Skeletal muscle satellite cell (primary cell): ENCODE data around the gene KNDC1.
"Not testable (repeated sequence)": the region's sequence is repeated elsewhere in the genome, so short reads cannot be mapped to it uniquely, and the experiment has no call there.

ENCODE experiments used
- H3K27me3 ChIP-seq: 2 replicates; pipeline ENCODE4 v1.7.0; 2013; ENCODE audit warnings: low read length; ENCODE audit not compliant: control insufficient read depth, insufficient read depth
- H3K36me3 ChIP-seq: 2 replicates; pipeline ENCODE4 v1.7.0; 2013; ENCODE audit warnings: mild to moderate bottlenecking, control low read depth, low read length; ENCODE audit not compliant: insufficient read depth
- H3K4me1 ChIP-seq: 2 replicates; pipeline ENCODE4 v1.7.0; 2013; ENCODE audit warnings: low read length; ENCODE audit not compliant: control insufficient read depth, insufficient read depth
- H3K4me2 ChIP-seq: 2 replicates; pipeline ENCODE4 v1.7.0; 2013; ENCODE audit warnings: mild to moderate bottlenecking, low read length
- H3K4me3 ChIP-seq: 2 replicates; pipeline ENCODE4 v1.7.0; 2013; ENCODE audit warnings: low read length
- H3K9ac ChIP-seq: 2 replicates; pipeline ENCODE4 v1.7.0; 2013; ENCODE audit warnings: mild to moderate bottlenecking, low read depth, low read length, moderate library complexity
- H3K9me3 ChIP-seq: replicated peaks from 2 replicates; pipeline ENCODE4 v1.7.0; 2013; ENCODE audit warnings: mild to moderate bottlenecking, control low read depth, low read length

Gene KNDC1

GRCh38 chr10:133231946-133232574 lies 72.0 kb downstream of the KNDC1 start:
- Histone ChIP-seq H3K4me2 (no peak overlapping the region), H3K9me3 (no peaks in the 10 kb centered on the region), H3K9ac (no peak overlapping the region), H3K36me3 (no peaks in the 10 kb centered on the region), H3K4me1 (no peaks in the 10 kb centered on the region), H3K4me3 (no peak overlapping the region), H3K27me3 (peaks cover 67% of the 10 kb centered on the region)

- not testable (repeated sequence) for H3K4me1 ChIP-seq, H3K9ac ChIP-seq, H3K4me2 ChIP-seq, H3K4me3 ChIP-seq, H3K36me3 ChIP-seq, H3K9me3 ChIP-seq
- peaks cover 74% of the 10 kb centered on the region for H3K27me3 ChIP-seq
Measured at GRCh38 chr10:133234796-133235195, 74.8 kb downstream of the KNDC1 start.

DNA sequence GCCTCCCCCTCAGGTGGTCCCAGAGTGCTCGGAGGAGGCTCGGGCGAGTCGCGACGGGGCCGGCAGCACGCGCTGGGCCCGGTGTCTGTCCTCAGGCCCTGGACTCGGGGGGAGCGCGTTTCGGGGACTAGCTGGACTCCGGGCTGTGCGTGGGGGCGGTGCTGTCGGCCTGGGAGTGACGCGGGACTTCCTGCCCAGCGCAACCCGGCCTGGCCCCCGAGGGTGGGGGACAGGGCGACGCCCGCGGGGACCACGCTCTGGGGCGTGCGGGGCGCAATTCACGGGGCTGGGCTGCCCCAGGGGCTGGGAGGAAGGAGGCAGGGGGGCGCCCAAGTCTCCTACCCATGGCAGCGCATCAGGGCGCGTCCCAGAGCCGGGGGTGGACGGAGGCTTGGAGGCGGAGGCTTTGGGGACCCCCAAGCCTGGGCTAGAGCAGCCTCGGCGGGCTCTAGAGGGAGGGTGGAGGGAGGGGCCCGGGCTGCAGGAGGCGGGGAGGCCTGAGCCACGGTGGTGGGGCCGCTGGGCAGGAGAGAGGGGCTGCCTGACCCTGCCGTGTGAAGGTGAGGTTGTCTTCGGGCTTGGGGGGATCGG lies 75.3 kb downstream of the KNDC1 start:
- Histone ChIP-seq H3K27me3 (peaks cover 74% of the 10 kb centered on the region), H3K4me1 (no peaks in the 10 kb centered on the region), H3K4me3 (no peak overlapping the region)

DNA sequence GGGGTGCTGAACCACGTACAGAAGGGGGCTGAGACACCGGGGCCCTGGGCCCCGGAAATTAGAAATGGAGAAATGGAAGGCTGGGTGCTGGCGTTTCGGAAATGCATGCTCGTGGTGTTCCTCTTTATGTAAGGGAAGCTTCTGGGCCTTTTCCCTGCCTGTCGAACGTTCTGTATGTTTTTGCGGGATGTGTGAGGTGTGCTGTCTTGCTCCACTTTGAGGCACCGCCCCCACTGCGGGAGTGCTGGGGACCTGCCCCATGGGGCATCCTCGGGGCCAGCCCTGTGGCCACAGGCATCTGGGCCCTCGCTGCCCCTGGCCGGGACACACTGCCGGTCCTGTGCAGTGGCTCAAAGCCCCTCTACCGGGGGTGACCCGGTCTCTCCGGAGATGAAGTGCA lies 75.9 kb downstream of the KNDC1 start:
- Histone ChIP-seq H3K36me3 (no peaks in the 10 kb centered on the region), H3K4me3 (no peak overlapping the region), H3K9ac (no peak overlapping the region), H3K4me2 (no peak overlapping the region), H3K9me3 (no peaks in the 10 kb centered on the region), H3K4me1 (no peaks in the 10 kb centered on the region), H3K27me3 (peaks cover 77% of the 10 kb centered on the region)

More for the DNA sequence above, 75.3 kb downstream of the KNDC1 start:
- Histone ChIP-seq H3K9me3 (no peaks in the 10 kb centered on the region), H3K4me2 (no peak overlapping the region), H3K36me3 (no peaks in the 10 kb centered on the region), H3K9ac (no peak overlapping the region)

GRCh38 chr10:133236401-133237240 lies 76.6 kb downstream of the KNDC1 start:
- Histone ChIP-seq H3K4me2 (peak overlapping the region; percentile 25), H3K9me3 (no peaks in the 10 kb centered on the region), H3K27me3 (peaks cover 77% of the 10 kb centered on the region), H3K36me3 (no peaks in the 10 kb centered on the region), H3K9ac (no peak overlapping the region), H3K4me3 (no peak overlapping the region), H3K4me1 (no peaks in the 10 kb centered on the region)

DNA sequence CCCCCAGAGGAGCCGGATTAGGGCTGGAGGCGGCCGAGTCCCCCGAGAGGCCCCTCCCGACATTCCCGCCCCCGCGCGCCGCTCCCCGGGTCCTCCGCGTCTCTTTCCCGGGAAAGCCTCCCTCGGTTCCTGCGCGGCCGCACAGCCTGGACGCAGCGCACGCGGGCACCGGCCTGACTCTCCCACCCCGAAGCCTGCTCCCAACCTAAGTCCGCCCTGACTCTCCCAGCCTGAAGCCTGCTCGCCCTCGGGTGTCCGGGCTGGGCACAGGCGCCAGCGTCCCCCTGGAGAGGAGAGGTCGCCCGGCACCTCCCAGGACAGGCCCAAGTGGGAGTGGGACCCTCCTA lies 77.2 kb downstream of the KNDC1 start:
- H3K9ac ChIP-seq: no peak overlapping the region
- no peaks in the 10 kb centered on the region for H3K4me1 ChIP-seq
- no peaks in the 10 kb centered on the region for H3K36me3 ChIP-seq
- no peak overlapping the region for H3K4me3 ChIP-seq
- no peaks in the 10 kb centered on the region for H3K9me3 ChIP-seq
- no peak overlapping the region for H3K4me2 ChIP-seq
- peaks cover 77% of the 10 kb centered on the region for H3K27me3 ChIP-seq

DNA sequence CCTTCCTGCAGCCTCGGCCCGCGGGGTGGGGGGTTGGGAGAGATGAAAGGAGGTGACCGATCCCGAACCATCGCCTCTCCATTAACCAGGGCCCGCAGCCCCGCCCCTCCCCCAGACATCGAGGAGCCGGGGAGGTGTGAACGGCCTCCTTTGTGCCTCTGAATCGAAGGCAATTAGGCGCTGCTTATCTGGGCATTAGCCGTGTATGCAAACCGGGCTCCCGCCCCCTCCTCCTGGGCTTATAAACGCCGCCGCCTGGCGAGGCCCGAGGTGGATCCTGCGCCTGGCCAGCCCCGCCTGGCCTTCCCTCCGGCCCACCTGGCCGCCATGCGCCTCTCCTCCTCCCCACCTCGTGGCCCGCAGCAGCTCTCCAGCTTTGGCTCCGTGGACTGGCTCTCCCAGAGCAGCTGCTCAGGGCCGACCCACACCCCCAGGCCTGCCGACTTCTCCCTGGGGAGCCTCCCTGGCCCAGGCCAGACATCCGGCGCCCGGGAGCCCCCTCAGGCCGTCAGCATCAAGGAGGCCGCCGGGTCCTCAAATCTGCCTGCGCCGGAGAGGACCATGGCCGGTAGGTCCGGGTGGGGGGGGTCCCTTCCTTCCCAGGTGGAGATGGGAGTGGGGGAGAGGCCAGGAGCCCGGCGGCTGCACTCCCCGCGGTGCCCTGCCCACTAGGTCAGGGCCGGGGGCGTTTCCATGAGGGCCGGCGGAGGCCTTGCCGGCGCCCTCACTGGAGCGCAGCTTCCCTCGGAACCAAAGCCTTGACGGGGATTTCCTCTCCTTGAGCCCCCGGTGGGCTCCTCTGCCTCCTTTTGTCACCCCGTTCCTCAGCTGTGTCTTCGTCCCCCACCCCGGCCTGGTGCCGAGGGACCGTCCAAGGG lies 77.8 kb downstream of the KNDC1 start, which contains the start of gene VENTX:
TSS of gene VENTX (plus strand) at position 268 of the 878 bp plus-strand sequence. CDS start at position 328, 60 bp downstream.
- peak within 1 kb of the TSS; percentile 25 for H3K4me2 ChIP-seq
- no peaks in the 10 kb centered on the region for H3K36me3 ChIP-seq
- H3K4me1 ChIP-seq: no peaks in the 10 kb centered on the region
- H3K27me3 ChIP-seq: peaks cover 78% of the 10 kb centered on the region
- H3K9me3 ChIP-seq: no peaks in the 10 kb centered on the region
- H3K4me3 ChIP-seq: no peak within 1 kb of the TSS
- no peak within 1 kb of the TSS for H3K9ac ChIP-seq

DNA sequence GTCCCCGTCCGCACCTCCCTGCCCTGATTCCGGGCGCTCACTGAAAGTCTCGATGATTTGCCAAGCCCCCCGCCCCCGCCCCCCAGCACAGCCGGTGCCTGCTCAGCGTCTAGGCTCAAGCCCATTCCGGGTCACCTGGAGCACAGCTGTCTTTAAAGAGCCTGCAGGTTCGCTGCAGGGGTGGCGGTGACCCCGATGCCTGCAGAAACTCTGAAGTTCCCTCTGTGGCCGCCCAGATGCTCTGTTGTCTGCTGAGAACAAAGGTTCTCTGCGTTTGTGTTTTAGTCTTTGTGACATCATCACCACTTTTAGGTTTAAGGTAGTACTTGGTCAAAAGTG lies 78.4 kb downstream of the KNDC1 start:
- H3K9me3 ChIP-seq: no peaks in the 10 kb centered on the region
- no peaks in the 10 kb centered on the region for H3K4me1 ChIP-seq
- no peak overlapping the region for H3K4me2 ChIP-seq
- peaks cover 78% of the 10 kb centered on the region for H3K27me3 ChIP-seq
- H3K4me3 ChIP-seq: no peak overlapping the region
- no peaks in the 10 kb centered on the region for H3K36me3 ChIP-seq
- no peak overlapping the region for H3K9ac ChIP-seq

DNA sequence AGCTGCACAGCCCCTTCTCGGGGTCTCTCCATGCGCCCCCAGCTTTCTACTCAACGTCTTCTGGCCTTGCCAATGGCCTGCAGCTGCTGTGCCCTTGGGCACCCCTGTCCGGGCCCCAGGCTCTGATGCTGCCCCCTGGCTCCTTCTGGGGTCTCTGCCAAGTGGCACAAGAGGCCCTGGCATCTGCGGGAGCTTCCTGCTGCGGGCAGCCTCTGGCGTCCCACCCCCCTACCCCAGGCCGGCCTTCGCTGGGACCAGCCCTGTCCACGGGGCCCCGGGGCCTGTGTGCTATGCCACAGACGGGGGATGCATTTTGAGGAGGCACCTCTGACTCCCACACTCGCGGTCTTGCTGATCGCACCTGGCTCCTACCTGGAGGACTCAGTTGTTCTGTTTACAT lies 80.0 kb downstream of the KNDC1 start:
- Histone ChIP-seq H3K27me3 (peaks cover 78% of the 10 kb centered on the region), H3K4me3 (no peak overlapping the region), H3K9ac (no peak overlapping the region), H3K4me2 (no peak overlapping the region), H3K36me3 (no peaks in the 10 kb centered on the region), H3K9me3 (no peaks in the 10 kb centered on the region), H3K4me1 (no peaks in the 10 kb centered on the region)

DNA sequence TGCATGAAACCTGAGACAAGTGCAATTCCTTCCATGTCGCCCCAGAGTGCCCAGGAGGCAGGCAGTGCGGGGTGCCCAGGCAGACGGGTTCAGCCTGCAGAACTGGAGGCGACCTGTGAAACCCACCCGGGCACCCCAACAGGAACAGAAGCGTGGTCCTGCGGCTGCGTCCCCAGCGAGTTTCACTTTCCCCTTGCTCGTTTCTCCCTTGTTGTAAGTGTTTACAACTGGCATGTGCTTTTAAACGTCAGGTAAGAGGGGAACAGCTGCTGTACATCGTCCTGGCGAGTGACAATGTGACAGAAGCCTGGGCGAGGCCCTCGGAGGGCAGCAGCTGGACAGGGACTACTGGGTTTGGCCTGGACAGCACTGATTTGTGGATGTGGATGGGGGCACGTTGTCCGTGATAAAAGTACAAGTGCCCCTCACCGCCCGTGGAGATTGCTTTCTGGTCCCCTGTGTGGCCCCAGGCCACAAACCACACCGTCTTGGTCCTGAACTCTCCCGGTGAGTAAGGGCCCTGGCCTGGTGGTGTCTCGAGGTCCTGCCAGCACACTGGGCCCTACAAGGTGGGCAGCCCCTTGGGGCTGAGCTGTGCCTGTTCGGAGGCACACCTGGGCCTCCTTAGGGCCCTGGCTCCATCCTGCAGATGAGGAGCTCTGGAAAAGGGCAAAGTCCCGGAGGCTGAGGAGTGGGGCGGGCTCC lies 81.6 kb downstream of the KNDC1 start:
- Histone ChIP-seq H3K4me2 (no peak overlapping the region), H3K36me3 (no peaks in the 10 kb centered on the region), H3K9ac (no peak overlapping the region), H3K4me3 (no peak overlapping the region), H3K4me1 (no peaks in the 10 kb centered on the region), H3K9me3 (no peaks in the 10 kb centered on the region), H3K27me3 (peaks cover 76% of the 10 kb centered on the region)
